ENCODE results near the gene RAD51B.

Gene RAD51B

DNA sequence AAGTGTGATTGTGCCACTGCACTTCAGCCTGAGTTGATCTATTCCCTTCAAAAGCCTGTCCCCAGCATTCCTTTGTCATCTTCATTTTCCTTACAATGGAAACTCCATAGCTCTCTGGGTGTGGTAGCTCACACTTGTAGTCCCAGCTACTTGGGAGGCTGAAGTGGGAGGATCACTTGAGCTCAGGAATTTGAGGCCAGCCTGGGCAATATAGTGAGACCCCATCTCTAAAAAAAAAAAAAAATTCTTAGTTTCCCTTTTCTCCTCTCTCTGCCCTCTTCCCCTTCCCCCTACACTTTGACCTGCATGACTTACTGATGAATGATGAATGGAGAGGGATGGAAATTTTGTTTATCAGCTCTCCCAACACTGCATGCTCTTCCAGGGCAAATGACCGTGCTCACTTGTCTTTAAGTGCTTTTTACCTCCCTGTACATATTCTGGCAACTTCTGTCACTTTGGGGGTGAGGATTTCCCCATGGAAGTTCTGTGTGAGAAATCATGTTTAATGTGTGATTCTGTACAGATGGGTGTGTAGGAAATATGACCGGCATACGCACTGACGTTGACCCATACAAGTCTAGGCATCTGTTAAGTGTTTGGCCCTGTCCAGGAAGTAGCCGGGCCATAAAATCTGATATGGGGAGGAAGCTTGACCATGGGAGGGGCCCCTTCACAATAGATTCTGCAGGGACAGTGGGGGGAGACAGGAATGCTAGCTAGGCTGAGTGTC is 907.9 kb downstream of the RAD51B start:
- no peak for DNase-seq

GRCh38 chr14:68728342-68729106 is 908.9 kb downstream of the RAD51B start:
- peak; percentile 66 for DNase-seq

- DNase-seq: no peak
These were observed 910.0 kb downstream of the RAD51B start for GRCh38 chr14:68729556-68729955.

GRCh38 chr14:68730348-68730747 is 910.8 kb downstream of the RAD51B start:
- DNase-seq: no peak

DNA sequence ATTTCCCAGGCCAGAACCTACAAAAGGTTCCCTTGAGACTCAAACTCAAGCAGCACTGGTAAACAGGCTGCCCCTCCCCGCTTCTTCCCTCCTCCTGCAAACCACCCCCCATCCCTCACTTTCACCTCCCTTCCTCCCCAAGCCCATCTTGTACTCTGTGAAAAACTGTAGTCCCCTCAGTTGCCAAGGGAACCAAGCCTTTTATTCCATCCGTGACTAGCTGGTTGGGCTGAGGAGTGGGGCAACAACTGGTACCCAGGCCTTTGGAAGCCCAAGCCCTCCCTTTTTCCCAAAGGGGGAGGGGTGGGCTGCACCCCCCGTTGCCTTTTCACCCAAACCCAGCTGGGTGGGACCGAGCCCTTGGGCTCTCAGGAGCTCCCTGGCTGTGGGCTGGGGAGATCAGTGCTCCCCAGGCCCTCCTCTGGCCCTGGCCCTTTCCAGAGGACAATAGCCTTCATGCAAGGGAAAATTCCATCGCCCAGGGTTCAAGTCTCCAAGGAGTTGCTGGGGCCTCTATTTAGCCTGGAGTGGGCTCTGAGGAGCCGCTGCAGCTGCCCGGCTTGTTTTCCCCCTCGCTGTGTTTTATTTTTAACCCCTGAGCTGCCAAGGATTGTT is 911.3 kb downstream of the RAD51B start:
- DNase-seq: no peak

GRCh38 chr14:68733086-68733914 is 913.7 kb downstream of the RAD51B start:
- DNase-seq: peak; percentile 96

GRCh38 chr14:68734231-68734732 is 914.7 kb downstream of the RAD51B start:
- DNase-seq: peak; percentile 73

DNA sequence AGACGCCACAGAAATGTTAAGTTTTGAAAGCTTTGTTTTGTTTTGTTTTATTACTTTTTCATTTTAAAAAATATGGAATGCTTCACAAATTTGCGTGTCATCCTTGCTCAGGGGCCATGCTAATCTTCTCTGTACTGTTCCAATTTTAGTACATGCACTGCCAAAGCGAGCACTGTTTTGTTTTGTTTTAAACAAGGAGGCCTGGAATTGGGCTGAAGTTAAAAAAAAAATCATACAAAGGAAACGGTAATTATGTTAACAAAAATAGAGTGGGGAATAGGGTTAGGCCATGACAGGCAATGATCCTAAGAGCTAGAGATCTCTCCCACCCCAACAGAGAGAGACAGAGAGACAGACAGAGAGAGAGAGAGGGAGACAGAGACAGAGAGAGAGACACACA is 916.3 kb downstream of the RAD51B start:
- DNase-seq: no peak

- DNase-seq: no peak
These were observed 916.9 kb downstream of the RAD51B start for GRCh38 chr14:68736471-68736871.

- DNase-seq: no peak
These were observed 917.5 kb downstream of the RAD51B start for GRCh38 chr14:68737086-68737485.

DNA sequence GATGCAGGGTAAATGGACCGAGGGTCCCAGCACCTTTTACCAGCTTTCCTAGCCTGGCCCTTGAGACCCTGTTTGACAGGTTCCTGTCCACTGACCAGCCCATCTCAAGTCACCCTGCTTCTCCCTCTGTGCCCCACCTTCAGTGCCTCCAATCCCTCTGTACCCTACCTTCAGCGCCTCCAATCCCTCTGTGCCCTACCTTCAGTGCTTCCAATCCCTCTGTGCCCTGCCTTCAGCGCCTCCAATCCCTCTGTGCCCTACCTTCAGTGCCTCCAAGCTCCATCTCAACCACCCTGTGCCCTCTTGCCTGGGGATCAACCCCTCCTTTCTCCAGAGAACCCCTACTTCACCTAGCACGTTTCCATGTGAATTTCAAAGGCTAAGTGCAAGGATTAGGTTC is 919.0 kb downstream of the RAD51B start:
- DNase-seq: no peak

DNA sequence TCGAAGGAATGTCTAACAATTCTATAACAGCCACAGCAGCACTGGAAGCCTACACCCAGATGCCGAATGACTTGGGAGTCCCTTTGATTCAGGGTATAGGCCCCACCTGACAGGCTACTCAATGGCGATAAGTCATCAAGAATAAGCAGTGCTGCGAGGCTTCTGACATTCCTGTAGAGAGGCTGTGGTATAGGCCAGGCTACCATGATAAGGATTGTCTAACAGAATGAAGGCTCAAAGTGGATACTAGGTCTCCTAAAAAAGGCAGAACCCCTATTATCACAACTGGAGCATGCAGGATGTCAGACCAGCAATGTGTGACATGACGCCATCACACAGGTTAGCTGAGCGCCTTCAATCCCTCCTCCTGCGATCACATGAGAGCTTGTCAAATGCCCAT is 920.1 kb downstream of the RAD51B start:
- DNase-seq: no peak

DNA sequence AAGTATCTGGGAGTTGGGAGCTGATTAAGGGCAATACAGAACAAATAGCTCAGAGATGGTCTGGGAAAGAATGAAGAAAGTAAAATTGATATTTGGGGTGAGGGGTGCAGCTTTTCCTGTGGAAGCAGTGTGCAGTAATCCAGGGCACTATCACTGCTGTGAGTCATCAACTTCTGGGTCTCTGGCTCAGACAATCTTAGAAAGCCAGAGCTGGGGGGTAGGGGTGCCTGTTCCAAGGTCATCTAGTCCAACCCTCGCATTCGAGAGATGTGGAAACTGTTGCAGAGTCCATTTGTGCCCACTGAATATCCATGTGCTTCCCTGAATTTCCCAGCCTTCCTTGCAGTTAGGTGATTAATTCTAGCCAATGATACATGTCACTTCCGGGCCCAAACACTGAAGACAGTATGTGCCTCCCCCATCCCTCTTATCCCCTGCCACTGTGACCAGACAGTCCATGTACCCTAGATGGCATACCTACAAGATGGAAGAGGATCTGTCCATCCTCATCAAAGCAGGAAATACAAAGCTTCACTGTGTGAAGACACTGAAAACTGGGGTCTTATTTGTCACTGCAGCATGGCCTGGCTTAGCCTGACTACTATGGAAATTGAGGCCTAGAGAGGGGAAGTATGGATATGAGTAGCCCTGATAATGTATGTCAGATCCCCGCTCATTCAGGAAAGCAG is 921.4 kb downstream of the RAD51B start:
- no peak for DNase-seq

DNA sequence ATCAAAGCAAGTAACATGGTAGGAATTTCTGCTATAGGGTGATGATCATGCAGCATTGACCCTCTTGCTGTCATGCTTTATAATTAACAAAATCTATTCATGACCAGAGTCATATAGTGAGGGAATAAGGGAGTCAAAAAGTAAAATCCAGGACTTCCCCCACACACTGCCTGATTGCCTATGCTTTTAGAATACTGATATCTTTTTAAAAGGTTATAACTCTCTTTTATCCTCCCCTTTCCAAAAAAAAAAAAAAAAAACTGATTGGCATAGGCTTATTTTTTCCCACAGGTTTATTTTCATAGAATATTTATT is 921.9 kb downstream of the RAD51B start:
- no peak for DNase-seq

- peak; percentile 96 for DNase-seq
These were observed 922.4 kb downstream of the RAD51B start for GRCh38 chr14:68741839-68742470.

DNA sequence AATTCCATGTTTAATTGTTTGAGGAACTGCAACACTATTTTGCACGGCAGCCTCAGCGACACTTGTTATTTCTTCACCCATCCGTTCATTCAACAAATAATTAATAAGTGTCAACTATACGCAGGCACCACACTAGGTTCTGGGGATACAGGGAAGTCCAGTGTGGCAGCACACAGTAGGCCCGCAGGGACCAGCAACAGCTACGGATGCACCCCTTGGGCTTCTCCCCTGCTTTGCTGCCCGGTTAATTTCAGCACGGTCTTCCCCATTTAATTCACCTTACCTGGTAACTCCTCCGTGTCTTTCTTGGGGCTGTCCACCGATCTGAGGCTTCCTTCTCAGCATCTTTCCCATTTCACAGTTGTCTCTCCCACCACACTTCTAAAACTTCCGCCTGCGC is 925.0 kb downstream of the RAD51B start:
- no peak for DNase-seq

- DNase-seq: no peak
These were observed 927.8 kb downstream of the RAD51B start for GRCh38 chr14:68747393-68747792.

DNA sequence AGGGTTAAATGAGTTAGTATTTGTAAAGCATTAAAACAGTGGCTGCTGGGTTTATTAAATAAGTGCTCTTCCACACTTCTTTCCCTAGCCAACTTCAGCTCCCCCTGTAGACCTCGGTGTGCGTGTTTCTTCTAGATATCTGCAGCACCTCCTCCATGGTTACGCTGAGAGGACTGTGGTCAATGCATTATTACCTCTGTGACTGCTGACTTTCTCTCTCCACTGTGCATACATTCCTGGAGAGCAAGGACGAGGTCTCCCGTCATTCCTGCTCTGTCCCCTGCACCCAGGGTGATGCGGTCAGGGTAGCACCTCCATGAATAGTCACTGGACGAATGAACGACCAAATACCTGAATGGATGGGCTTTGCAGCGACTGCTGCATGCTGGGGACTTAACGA is 928.7 kb downstream of the RAD51B start:
- DNase-seq: no peak

GRCh38 chr14:68748691-68749090 is 929.1 kb downstream of the RAD51B start:
- no peak for DNase-seq

GRCh38 chr14:68749487-68750475 is 930.2 kb downstream of the RAD51B start:
- DNase-seq: no peak
